ENCODE measurements around the gene APBB1IP.
A peak's percentile ranks its signal among the peaks of the same experiment; 100 is the strongest.
"Not testable (repeated sequence)": the region's sequence is repeated elsewhere in the genome, so short reads cannot be mapped to it uniquely, and the experiment has no call there.

APBB1IP gene

GRCh38 chr10:26478061-26478460 is 39.9 kb downstream of the APBB1IP start:
- no peak for DNase-seq (ENCODE audit: low spot score)

GRCh38 chr10:26479766-26480492 is 41.8 kb downstream of the APBB1IP start:
- DNase-seq (ENCODE audit: low spot score): no peak

DNA sequence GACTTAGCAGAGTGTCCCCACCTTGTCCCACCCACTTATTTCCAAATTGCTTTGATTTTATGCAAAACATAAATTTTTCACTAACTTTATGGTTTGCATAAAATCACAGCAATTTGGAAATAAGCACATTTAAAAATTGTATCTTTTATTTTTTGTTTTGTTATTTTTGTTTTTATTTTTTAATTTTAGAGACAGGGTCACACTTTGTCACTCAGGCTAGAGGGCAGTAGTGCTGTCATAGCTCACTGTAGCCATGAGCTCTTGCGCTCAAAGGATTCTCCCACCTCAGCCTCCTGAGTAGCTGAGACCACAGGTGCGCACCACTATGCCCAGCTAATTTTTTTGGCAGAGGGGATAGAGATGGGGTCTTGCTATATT is 43.2 kb downstream of the APBB1IP start:
- no peak for DNase-seq (ENCODE audit: low spot score)

GRCh38 chr10:26481914-26482550 is 43.9 kb downstream of the APBB1IP start:
- no peak for DNase-seq (ENCODE audit: low spot score)

DNA sequence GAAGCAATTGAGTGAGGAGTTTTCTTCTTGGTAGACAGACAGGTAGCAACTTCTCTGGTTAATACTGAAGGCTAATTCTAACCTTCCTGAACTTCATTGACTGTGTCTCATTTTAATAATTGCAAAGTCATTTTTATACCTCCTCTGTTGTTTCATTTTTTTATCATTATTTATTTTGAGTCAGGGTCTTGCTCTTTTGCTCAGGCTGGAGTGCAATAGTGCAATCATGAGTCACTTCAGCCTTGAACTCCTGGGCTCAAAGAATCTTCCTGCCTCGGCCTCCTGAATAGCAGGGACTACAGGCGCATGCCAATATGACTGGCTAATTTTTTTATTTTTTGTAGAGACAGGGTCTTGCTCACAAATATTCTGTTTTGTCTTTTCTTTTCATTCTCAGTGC is 45.4 kb downstream of the APBB1IP start:
- no peak for DNase-seq (ENCODE audit: low spot score)

DNA sequence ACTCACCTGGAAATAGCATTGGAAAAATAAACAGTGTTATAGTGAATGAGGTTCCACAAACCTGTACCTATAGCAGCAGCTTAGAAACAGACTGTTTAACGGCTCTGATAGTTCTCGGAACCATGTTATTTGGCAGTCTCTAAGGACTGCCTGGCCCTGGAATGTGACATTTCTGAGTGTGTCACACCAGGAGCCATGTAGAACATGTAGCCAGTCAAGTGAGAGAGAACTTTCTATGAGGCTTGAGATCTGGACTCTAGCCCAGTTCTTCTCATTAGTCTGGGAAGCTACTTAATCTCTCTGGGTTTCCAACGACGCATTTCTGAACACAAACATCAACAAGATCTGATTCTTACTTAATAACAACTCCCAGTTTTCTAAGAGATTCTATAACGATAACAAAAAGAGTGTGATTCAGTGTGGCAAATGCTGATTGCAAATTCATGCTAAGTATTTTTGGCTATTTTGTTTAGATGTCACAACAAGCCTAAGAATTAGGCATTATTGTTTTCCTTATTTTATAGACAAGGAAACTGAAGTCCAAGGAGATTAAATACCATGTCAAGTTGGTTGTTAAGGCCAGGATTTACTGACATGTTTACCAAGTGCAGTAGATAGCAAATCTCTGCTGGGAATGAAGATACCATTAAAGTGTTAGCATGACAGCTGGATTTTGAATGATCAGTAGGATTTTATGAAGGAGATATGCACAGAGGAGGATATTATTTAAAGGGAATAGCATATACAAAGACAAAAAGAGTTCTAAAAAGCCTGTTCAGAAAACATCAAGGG is 47.2 kb downstream of the APBB1IP start:
- DNase-seq (ENCODE audit: low spot score): no peak

- DNase-seq (ENCODE audit: low spot score): peak; percentile 6
These were observed 48.2 kb downstream of the APBB1IP start for GRCh38 chr10:26486304-26486703.

GRCh38 chr10:26486990-26487850 is 49.1 kb downstream of the APBB1IP start:
- peak; percentile 58 for DNase-seq (ENCODE audit: low spot score)

- DNase-seq (ENCODE audit: low spot score): no peak
These were observed 50.2 kb downstream of the APBB1IP start for GRCh38 chr10:26488344-26488743.

DNA sequence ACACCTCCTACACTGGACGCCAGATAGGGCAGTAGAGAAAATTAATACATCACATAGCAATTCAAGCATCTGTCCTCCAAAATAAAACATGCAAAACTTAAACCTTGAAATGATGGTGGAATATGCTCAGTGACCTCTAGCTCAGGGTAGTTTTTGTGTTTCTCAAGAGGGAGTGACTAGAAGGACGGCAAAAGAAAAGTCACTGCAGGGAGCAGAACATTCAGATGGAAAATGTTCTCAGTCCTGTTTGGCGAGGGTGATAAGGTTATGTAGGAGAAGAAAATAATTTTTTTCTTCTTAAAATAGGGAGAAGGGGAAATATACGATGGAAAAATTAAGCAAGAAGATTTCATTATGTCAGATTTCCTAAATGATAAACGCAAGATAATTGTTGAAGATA is 50.9 kb downstream of the APBB1IP start:
- DNase-seq (ENCODE audit: low spot score): no peak

DNA sequence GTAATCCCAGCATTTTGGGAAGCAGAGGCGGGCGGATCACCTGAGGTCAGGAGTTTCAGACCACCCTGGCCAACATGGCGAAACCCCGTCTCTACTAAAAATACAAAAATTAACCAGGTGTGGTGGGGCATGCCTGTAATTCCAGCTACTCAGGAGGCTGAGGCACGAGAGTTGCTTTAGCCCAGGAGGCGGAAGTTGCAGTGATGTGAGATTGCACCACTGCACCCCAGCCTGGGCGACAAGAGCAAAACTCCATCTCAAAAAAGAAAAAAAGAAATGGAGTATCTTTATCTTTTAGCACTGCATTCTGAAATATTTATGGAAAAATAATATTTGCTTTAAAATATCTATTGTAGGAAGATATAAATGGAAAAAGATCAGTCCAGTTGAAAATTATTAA is 52.2 kb downstream of the APBB1IP start:
- DNase-seq (ENCODE audit: low spot score): not testable (repeated sequence)

- DNase-seq (ENCODE audit: low spot score): no peak
These were observed 53.1 kb downstream of the APBB1IP start for GRCh38 chr10:26491276-26491675.

- no peak for DNase-seq (ENCODE audit: low spot score)
These were observed 53.8 kb downstream of the APBB1IP start for GRCh38 chr10:26491934-26492333.

DNA sequence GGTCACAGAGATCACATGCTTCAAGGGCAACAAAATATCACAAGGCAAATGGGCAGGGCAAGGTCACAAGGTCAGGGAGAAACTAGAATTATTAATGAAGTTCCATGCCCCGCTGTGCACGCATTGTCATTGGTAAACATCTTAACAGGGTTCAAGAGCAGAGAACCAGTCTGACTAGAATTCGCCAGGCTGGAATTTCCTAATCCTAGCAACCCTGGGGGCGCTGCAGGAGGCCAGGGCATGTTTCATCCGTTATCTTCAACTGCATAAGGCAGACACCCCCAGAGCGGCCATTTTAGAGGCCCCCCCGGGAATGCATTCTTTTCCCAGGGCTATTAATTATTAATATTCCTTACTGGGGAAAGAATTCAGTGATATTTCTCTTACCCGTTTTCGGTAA is 54.6 kb downstream of the APBB1IP start:
- DNase-seq (ENCODE audit: low spot score): not testable (repeated sequence)

DNA sequence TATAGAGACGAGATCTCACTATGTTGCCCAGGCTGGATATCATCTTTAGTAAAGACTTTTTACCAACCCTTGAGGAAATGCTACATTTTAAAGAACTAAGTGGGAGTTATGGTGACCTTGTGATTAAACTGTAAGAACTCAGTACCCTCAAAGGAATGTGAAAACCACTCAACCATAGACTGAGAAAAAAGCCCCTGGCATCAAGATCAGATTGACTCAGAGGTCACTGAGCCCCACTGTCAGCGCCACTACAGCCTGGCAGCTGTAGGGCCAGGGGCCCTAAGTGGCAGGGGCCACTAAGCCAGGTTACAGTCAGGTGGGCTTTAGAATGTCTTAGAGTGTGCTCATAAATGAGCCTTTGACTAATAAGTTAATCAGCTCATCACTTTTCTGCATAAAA is 55.9 kb downstream of the APBB1IP start:
- DNase-seq (ENCODE audit: low spot score): no peak

- no peak for DNase-seq (ENCODE audit: low spot score)
These were observed 61.3 kb downstream of the APBB1IP start for GRCh38 chr10:26499426-26499825.

GRCh38 chr10:26502986-26503385 is 64.8 kb downstream of the APBB1IP start:
- no peak for DNase-seq (ENCODE audit: low spot score)

- no peak for DNase-seq (ENCODE audit: low spot score)
These were observed 65.8 kb downstream of the APBB1IP start for GRCh38 chr10:26503911-26504310.

DNA sequence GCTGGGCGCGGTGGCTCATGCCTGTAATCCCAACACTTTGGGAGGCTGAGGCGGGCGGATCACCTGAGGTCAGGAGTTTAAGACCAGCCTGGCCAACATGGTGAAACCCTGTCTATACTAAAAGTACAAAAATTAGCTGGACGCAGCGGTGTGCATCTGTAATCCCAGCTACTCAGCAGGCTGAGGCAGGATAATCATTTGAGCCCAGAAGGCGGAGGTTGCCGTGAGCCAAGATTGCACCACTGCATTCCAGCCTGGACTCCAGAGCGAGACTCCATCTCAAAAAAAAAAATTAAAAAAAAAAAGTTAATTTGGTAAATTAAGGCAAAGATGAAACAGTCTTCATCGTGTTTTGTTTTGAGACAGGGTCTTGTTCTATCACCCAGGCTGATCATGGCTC is 66.3 kb downstream of the APBB1IP start:
- DNase-seq (ENCODE audit: low spot score): not testable (repeated sequence)

- no peak for DNase-seq (ENCODE audit: low spot score)
These were observed 67.3 kb downstream of the APBB1IP start for GRCh38 chr10:26505491-26505890.

DNA sequence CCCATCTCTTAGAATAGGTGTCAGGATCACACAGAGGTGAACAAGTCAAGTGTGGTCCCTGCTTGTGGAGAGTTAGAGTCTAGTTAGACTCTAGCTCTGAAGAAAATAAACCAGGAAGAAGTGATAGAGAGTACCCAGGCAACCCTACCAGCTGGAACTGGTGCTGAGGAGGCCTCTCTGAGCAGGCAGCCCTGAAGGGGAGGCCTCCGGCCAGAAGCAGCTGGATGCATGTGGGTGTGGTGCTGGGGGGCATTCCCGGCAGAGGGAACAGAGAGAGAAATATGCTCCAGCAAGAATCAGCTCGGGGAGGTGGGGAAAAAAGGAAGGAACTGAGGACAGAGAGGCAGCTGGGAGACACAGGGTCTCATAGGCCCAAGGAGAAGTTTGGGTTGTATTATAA is 68.6 kb downstream of the APBB1IP start:
- DNase-seq (ENCODE audit: low spot score): no peak

GRCh38 chr10:26507441-26507840 is 69.3 kb downstream of the APBB1IP start:
- DNase-seq (ENCODE audit: low spot score): no peak
